ENCODE measurements around the gene FKBP1A.

DNA sequence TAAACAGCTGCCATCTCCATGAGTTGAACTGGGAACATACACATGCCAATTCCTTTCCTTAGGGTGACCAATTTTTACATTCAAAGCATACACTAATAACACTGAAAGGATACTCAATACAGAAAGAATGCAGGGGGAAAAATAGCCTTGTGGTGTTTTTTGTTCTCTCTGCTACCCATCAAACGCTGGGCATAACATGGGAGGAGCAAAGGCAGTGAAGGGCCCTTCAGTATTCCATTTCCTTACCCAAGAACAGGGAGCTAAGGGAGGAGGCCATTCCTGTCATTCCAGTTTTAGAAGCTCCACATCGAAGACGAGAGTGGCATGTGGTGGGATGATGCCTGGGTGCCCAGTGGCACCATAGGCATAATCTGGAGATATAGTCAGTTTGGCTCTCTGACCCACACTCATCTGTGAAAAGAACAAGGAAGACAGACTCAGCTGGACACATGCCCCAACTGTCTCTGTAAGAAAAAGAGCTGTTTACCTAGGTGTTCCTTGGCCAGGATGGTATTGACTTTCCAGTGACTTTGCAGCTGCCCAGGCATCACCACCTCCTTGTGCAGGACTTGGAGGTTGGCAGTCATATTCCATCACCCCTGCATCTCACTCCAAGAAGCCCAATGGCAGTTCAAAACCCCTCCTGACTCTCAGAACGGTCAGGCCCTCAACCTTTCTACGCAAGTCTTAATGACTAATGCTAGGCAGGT lies 20.9 kb downstream of the FKBP1A start:
- TF ChIP-seq, protein P1, sequence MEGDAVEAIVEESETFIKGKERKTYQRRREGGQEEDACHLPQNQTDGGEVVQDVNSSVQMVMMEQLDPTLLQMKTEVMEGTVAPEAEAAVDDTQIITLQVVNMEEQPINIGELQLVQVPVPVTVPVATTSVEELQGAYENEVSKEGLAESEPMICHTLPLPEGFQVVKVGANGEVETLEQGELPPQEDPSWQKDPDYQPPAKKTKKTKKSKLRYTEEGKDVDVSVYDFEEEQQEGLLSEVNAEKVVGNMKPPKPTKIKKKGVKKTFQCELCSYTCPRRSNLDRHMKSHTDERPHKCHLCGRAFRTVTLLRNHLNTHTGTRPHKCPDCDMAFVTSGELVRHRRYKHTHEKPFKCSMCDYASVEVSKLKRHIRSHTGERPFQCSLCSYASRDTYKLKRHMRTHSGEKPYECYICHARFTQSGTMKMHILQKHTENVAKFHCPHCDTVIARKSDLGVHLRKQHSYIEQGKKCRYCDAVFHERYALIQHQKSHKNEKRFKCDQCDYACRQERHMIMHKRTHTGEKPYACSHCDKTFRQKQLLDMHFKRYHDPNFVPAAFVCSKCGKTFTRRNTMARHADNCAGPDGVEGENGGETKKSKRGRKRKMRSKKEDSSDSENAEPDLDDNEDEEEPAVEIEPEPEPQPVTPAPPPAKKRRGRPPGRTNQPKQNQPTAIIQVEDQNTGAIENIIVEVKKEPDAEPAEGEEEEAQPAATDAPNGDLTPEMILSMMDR (IDR thresholded peaks at IDR 0.05) = no peak
- TF ChIP-seq EP300 (IDR thresholded peaks at IDR 0.05) = no peak
